OCI-LY3 (cell line): ENCODE data around the gene ITPR3.

Experiments
- EZH2phosphoT487 ChIP-seq: fragments of 200-600 bp; shearing (Covaris generic); IDR thresholded peaks from 2 replicates; pipeline ENCODE4 v1.6.1; 2018; ENCODE audit warnings: antibody characterized with exemption, mixed run types, low read depth
- TF ChIP-seq, protein P1 (sequence below): fragments of 200-600, 300-600 bp; sonication (generic); IDR thresholded peaks from 2 replicates; pipeline ENCODE4 v1.5.1; 2014; ENCODE audit warnings: antibody characterized with exemption, low read length, low read depth

DNA sequence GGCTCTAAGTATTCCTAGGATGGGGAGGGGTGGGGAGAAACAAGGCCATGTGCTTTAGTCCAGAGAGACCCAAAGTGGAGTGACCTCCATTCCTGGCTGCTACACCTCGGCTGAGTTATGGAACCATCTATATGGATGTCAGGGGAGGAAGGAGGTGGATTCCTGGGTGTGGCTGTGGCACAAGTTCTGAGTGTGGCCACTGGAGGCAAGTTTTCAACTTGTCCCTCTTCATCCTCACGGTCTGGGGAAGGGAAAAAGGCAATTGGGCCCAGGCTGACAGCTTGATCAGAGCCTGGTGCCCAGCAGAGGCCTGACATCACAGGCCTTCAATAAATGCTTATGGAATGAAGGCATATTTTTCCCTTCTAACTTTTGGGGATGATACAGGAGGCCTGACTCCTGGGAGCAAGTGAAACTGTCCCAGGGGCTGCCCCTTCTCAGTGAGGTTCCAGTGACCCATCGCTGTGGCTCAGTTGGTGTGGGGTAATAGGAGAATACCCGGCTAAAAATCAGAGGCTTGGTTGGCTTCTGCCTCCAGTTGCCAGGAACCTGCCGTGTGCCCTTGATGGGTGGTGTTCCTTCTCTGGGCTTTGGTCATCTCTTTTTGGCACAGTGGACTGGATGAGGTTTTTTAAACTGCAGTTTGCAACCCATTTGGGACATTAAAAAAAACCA lies 1.8 kb upstream of the ITPR3 start:
- TF ChIP-seq, protein P1, sequence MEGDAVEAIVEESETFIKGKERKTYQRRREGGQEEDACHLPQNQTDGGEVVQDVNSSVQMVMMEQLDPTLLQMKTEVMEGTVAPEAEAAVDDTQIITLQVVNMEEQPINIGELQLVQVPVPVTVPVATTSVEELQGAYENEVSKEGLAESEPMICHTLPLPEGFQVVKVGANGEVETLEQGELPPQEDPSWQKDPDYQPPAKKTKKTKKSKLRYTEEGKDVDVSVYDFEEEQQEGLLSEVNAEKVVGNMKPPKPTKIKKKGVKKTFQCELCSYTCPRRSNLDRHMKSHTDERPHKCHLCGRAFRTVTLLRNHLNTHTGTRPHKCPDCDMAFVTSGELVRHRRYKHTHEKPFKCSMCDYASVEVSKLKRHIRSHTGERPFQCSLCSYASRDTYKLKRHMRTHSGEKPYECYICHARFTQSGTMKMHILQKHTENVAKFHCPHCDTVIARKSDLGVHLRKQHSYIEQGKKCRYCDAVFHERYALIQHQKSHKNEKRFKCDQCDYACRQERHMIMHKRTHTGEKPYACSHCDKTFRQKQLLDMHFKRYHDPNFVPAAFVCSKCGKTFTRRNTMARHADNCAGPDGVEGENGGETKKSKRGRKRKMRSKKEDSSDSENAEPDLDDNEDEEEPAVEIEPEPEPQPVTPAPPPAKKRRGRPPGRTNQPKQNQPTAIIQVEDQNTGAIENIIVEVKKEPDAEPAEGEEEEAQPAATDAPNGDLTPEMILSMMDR = no peak
- no peak for TF ChIP-seq EZH2phosphoT487
